DND-41 (cell line): ENCODE measurements around the gene PLGRKT.

ENCODE experiments used
- EZH2 ChIP-seq: IDR thresholded peaks from 3 replicates; pipeline ENCODE4 v1.6.1; 2012; ENCODE audit warnings: borderline replicate concordance, low read depth, mild to moderate bottlenecking, moderate library complexity, low read length, inconsistent platforms; ENCODE audit not compliant: severe bottlenecking
- TF ChIP-seq, protein P1 (sequence below): IDR thresholded peaks from 2 replicates; pipeline ENCODE4 v1.5.1; 2012; ENCODE audit warnings: borderline replicate concordance, low read length, moderate library complexity, mild to moderate bottlenecking; ENCODE audit not compliant: poor library complexity, severe bottlenecking; ENCODE audit errors: extremely low read depth

DNA sequence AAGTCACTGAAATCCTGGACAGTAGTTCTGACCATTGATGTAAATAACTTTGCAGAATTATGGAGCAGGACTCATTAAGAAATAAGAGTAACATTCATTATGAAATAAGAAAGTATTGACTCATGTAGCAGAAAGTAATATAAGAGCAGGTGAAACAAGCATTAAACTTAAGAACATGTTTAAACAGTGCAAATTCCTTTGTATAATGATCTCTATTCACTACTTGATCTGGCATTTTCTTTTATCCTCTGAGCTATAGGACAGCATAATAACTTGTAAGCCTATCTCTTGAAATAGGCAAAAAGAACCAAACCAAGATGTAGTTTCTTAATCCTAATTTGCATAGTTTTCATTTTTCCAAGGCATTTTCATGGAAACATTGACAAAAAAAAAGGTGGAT lies 42.3 kb downstream of the PLGRKT start:
- TF ChIP-seq, protein P1, sequence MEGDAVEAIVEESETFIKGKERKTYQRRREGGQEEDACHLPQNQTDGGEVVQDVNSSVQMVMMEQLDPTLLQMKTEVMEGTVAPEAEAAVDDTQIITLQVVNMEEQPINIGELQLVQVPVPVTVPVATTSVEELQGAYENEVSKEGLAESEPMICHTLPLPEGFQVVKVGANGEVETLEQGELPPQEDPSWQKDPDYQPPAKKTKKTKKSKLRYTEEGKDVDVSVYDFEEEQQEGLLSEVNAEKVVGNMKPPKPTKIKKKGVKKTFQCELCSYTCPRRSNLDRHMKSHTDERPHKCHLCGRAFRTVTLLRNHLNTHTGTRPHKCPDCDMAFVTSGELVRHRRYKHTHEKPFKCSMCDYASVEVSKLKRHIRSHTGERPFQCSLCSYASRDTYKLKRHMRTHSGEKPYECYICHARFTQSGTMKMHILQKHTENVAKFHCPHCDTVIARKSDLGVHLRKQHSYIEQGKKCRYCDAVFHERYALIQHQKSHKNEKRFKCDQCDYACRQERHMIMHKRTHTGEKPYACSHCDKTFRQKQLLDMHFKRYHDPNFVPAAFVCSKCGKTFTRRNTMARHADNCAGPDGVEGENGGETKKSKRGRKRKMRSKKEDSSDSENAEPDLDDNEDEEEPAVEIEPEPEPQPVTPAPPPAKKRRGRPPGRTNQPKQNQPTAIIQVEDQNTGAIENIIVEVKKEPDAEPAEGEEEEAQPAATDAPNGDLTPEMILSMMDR, result no peak
- no peak for TF ChIP-seq EZH2
